ENCODE measurements around the gene DNAH7. TPM values are rescaled to one million over a fixed set of nuclear protein-coding genes. Genes with fewer than 3 reads are reported as not detected.

DNAH7 gene
- total and polyA plus RNA-seq, 9 of the 15 experiments (the other 6 are each of a cell fraction or from before 2014, with no cell fraction given) = 0.03 to 0.42 (median 0.18) TPM

DNA sequence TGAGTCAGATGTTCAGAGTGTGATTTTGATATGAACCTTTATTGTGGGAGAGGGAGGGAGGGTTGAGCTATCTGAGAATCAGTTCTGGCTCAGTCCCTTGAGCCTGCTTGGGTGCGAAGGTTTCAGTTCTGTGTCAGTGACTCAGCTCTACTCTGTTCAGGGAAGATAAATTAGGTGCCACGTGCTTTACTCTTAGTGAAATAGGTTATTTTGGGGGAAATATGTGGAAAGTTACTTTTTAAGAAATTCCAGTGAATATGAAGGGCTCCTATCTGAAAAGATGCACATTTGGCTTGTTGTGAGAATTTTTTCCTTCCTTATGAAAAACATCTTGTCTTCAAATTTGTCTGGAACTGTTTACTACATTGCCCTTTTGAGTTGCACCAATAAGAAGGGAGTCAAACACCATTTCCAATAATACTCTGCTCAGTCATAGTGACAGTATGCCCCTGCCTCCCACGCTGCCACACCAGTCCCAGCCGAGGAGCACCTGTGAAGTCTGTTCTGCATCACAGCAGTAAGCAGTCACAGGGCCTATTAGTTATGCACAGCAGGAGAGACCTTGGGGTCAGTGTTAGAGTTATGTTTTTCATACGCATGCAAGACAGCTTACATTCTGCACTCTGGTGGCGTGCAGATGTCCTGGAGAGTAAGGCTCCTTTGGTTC, 32.8 kb upstream of the DNAH7 start (continued):
- TF ChIP-seq RBFOX2 (IDR thresholded peaks at IDR 0.05; ENCODE audit: low read depth, low read length) = no peak
- peak in 1 of 2 experiments; percentile 56; a peak in 2 of 4 replicates for TF ChIP-seq HDAC1 (IDR thresholded peaks at IDR 0.05)
- no peak for TF ChIP-seq NFXL1 (CRISPR knock-in tag; IDR thresholded peaks at IDR 0.05)
- TF ChIP-seq FUS (optimal IDR thresholded peaks at IDR 0.05; ENCODE audit: low read depth, low read length) = no peak
- TF ChIP-seq BMI1 (IDR thresholded peaks at IDR 0.05; ENCODE audit: low read length) = no peak
- TF ChIP-seq FOXK2 (conservative IDR thresholded peaks at IDR 0.05 in 1 of 2, IDR thresholded peaks at IDR 0.05 in 1 of 2; ENCODE audit: low read depth in 2 of 2) = peak in 1 of 2 experiments; percentile 42; a peak in 1 of 4 replicates
- TF ChIP-seq E2F3 (CRISPR knock-in tag; IDR thresholded peaks at IDR 0.05) = no peak
- peak; percentile 69 for TF ChIP-seq CBFA2T2 (conservative IDR thresholded peaks at IDR 0.05)
- TF ChIP-seq GATAD2A (IDR thresholded peaks at IDR 0.05) = no peak
- no peak for TF ChIP-seq NR1H2 (CRISPR knock-in tag; IDR thresholded peaks at IDR 0.05)
- TF ChIP-seq, protein P1, sequence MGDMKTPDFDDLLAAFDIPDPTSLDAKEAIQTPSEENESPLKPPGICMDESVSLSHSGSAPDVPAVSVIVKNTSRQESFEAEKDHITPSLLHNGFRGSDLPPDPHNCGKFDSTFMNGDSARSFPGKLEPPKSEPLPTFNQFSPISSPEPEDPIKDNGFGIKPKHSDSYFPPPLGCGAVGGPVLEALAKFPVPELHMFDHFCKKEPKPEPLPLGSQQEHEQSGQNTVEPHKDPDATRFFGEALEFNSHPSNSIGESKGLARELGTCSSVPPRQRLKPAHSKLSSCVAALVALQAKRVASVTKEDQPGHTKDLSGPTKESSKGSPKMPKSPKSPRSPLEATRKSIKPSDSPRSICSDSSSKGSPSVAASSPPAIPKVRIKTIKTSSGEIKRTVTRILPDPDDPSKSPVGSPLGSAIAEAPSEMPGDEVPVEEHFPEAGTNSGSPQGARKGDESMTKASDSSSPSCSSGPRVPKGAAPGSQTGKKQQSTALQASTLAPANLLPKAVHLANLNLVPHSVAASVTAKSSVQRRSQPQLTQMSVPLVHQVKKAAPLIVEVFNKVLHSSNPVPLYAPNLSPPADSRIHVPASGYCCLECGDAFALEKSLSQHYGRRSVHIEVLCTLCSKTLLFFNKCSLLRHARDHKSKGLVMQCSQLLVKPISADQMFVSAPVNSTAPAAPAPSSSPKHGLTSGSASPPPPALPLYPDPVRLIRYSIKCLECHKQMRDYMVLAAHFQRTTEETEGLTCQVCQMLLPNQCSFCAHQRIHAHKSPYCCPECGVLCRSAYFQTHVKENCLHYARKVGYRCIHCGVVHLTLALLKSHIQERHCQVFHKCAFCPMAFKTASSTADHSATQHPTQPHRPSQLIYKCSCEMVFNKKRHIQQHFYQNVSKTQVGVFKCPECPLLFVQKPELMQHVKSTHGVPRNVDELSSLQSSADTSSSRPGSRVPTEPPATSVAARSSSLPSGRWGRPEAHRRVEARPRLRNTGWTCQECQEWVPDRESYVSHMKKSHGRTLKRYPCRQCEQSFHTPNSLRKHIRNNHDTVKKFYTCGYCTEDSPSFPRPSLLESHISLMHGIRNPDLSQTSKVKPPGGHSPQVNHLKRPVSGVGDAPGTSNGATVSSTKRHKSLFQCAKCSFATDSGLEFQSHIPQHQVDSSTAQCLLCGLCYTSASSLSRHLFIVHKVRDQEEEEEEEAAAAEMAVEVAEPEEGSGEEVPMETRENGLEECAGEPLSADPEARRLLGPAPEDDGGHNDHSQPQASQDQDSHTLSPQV (IDR thresholded peaks at IDR 0.05) = peak; percentile 81
- TF ChIP-seq, protein P2, sequence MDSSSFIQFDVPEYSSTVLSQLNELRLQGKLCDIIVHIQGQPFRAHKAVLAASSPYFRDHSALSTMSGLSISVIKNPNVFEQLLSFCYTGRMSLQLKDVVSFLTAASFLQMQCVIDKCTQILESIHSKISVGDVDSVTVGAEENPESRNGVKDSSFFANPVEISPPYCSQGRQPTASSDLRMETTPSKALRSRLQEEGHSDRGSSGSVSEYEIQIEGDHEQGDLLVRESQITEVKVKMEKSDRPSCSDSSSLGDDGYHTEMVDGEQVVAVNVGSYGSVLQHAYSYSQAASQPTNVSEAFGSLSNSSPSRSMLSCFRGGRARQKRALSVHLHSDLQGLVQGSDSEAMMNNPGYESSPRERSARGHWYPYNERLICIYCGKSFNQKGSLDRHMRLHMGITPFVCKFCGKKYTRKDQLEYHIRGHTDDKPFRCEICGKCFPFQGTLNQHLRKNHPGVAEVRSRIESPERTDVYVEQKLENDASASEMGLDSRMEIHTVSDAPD (CRISPR knock-in tag; IDR thresholded peaks at IDR 0.05) = no peak
- TF ChIP-seq CC2D1A (IDR thresholded peaks at IDR 0.05) = no peak
- no peak for TF ChIP-seq DDX20 (tag; IDR thresholded peaks at IDR 0.05; ENCODE audit: low read depth)
- no peak for TF ChIP-seq ZNF57 (CRISPR knock-in tag; IDR thresholded peaks at IDR 0.05)
- TF ChIP-seq KDM1A (IDR thresholded peaks at IDR 0.05) = peak; percentile 75 to 80
- TF ChIP-seq SMARCA5 (IDR thresholded peaks at IDR 0.05) = no peak
- TF ChIP-seq, protein P3, sequence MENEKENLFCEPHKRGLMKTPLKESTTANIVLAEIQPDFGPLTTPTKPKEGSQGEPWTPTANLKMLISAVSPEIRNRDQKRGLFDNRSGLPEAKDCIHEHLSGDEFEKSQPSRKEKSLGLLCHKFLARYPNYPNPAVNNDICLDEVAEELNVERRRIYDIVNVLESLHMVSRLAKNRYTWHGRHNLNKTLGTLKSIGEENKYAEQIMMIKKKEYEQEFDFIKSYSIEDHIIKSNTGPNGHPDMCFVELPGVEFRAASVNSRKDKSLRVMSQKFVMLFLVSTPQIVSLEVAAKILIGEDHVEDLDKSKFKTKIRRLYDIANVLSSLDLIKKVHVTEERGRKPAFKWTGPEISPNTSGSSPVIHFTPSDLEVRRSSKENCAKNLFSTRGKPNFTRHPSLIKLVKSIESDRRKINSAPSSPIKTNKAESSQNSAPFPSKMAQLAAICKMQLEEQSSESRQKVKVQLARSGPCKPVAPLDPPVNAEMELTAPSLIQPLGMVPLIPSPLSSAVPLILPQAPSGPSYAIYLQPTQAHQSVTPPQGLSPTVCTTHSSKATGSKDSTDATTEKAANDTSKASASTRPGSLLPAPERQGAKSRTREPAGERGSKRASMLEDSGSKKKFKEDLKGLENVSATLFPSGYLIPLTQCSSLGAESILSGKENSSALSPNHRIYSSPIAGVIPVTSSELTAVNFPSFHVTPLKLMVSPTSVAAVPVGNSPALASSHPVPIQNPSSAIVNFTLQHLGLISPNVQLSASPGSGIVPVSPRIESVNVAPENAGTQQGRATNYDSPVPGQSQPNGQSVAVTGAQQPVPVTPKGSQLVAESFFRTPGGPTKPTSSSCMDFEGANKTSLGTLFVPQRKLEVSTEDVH (IDR thresholded peaks at IDR 0.05; ENCODE audit: low read depth, partially characterized antibody) = no peak
- no peak for TF ChIP-seq PPARD (CRISPR knock-in tag; IDR thresholded peaks at IDR 0.05)
- no peak for TF ChIP-seq ZNF668 (CRISPR knock-in tag; IDR thresholded peaks at IDR 0.05)

Data from K562 (cell line).